ENCODE data around the gene EGLN3.

- TF ChIP-seq CTCF (IDR thresholded peaks at IDR 0.05) = no peak
- no peak for TF ChIP-seq POLR2A (IDR thresholded peaks at IDR 0.05)
- TF ChIP-seq EP300 (IDR thresholded peaks at IDR 0.05) = no peak
Measured at GRCh38 chr14:33958605-33959226, 7.8 kb upstream of the EGLN3 start.
